ENCODE results near the gene TRMT2A. TPM values are rescaled to one million over a fixed set of nuclear protein-coding genes. Genes with fewer than 3 reads are reported as not detected.
A peak's percentile ranks its signal among the peaks of the same experiment; 100 is the strongest.

The TRMT2A gene
- polyA plus RNA-seq, 1 of the 3 experiments (the other 2 are of a cell fraction), result 54.6 TPM

DNA sequence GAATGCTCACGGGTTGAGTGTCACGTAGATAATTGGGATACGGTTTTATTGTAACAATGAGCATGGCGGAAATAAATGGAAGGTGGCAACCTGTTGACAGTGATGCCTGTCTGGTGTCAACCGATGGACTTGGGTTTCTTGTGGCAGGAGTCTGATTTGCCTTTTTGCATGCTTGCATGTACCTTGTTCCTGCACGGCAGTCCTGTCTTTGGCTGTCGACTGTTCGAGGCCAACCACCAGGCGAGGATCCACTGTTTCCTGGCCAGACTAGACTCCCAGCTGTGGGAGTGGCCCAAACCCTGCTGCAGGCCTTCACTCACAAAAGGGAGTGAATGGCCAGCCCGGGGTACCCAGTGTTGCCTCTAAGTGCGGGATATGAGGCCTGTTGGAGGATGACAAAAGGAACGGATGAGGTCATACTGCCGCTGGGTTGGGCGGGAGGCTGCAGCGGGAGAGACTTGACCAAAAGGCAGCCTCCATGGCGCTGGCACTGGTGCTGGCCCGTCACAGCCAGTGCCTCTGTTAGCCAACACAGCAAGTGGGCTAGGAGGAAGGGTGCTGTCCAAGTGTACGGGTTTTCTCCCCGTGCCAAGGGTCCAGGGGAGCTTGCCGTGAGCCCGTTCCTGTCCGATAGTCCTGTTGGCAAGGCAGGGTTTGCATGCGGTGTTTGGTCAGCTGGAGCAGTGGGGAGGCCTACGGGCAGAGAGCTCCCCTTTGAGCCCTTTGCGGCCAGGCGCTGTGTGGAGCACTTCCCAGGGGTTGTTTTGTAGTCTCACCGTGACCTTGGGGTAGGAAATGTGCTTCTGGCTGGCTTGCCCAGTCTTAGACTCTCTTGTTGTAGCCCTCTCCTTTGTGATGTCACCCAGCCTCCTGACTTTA lies 36.0 kb downstream of the TRMT2A start:
- Histone ChIP-seq H4K20me1 (ENCODE audit: insufficient read depth) (peaks cover 43% of the 10 kb centered on the region), H3K4me3 (ENCODE audit: low read depth in 2 of 2, low read length in 1 of 2) (peak overlapping the region; percentile 68 to 83), H3K9ac (peak overlapping the region; percentile 98), H3K27ac (ENCODE audit: low read depth in 2 of 2, low read length in 1 of 2) (peak overlapping the region; percentile 75 to 81), H3K9me3 (no peaks in the 10 kb centered on the region), H3K4me1 (ENCODE audit: control insufficient read depth in 1 of 2, insufficient read depth in 2 of 2, low read depth in 1 of 2, low read length in 1 of 2) (peaks cover 7 to 27% of the 10 kb centered on the region in 2 experiments; a peak in 1 of 4 replicates), H3K79me2 (ENCODE audit: insufficient read depth) (peaks cover 58% of the 10 kb centered on the region), H3K4me2 (peak overlapping the region; percentile 83), H3K36me3 (replicated peaks in 1 of 2; ENCODE audit: control insufficient read depth in 1 of 2, insufficient read depth in 2 of 2, low read length in 1 of 2) (peaks cover 7 to 14% of the 10 kb centered on the region in 2 experiments), H3K9me2 (no peaks in the 10 kb centered on the region), H2AFZ (ENCODE audit: low read depth) (no peak overlapping the region), H3K27me3 (ENCODE audit: insufficient read depth) (no peaks in the 10 kb centered on the region), H3F3A (replicated peaks; ENCODE audit: insufficient read depth) (peaks cover 9% of the 10 kb centered on the region)
- 4% methylated on average over 26 of the region's 27 CpGs for WGBS (ENCODE audit: low lambda C conversion rate)
- POLR2A ChIA-PET, result interaction anchor here (0.6 to 1.0 kb wide), 2 partner anchors 35 to 60 kb away, joined by 3 read pairs; partner anchors contain the start of gene TANGO2
- peak; percentile 54 for DNase-seq
- TF ChIP-seq, protein P1, sequence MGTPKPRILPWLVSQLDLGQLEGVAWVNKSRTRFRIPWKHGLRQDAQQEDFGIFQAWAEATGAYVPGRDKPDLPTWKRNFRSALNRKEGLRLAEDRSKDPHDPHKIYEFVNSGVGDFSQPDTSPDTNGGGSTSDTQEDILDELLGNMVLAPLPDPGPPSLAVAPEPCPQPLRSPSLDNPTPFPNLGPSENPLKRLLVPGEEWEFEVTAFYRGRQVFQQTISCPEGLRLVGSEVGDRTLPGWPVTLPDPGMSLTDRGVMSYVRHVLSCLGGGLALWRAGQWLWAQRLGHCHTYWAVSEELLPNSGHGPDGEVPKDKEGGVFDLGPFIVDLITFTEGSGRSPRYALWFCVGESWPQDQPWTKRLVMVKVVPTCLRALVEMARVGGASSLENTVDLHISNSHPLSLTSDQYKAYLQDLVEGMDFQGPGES (IDR thresholded peaks at IDR 0.05; ENCODE audit: low read depth, low read length), result no peak
- TF ChIP-seq MAX (IDR thresholded peaks at IDR 0.05; ENCODE audit: low read depth), result peak; percentile 53
- no peak for TF ChIP-seq CTCF (IDR thresholded peaks at IDR 0.05)
- peak; percentile 62; the same call in 1 of the 2 replicates for TF ChIP-seq MXI1 (IDR thresholded peaks at IDR 0.05; ENCODE audit: low read depth, low read length)
- TF ChIP-seq POLR2AphosphoS5 (IDR thresholded peaks at IDR 0.05; ENCODE audit: low read depth, low read length), result peak; percentile 11; the same call in 1 of the 2 replicates
- CTCF ChIA-PET, result interaction anchor here (1.0 to 1.8 kb wide), 4 partner anchors 15 to 111 kb away, joined by 3 to 5 read pairs (median 4); partner anchors contain the start of gene TANGO2

DNA sequence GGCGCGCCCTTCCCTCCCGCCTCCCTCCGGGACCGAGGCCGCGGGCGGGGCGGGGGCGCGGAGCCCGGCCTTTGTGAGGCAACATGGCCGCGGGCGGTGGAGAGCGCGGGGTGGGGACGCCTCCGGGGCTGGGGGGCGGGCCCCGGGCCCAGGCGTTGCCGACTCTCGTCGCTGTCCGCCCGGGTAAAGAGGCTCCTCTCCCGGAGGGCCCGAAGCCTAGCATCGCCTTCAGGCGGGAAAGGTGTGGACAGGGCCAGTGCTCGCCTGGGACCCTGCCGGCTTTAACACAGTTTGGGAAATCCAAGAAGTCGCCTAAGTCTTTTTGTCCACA lies 36.6 kb downstream of the TRMT2A start:
- peak overlapping the region; percentile 75 to 81 for H3K27ac ChIP-seq (ENCODE audit: low read depth in 2 of 2, low read length in 1 of 2)
- peak overlapping the region; percentile 83 for H3K4me2 ChIP-seq
- peaks cover 7 to 27% of the 10 kb centered on the region in 2 experiments; a peak in 1 of 4 replicates for H3K4me1 ChIP-seq (ENCODE audit: control insufficient read depth in 1 of 2, insufficient read depth in 2 of 2, low read depth in 1 of 2, low read length in 1 of 2)
- peaks cover 37% of the 10 kb centered on the region for H4K20me1 ChIP-seq (ENCODE audit: insufficient read depth)
- H3K9me2 ChIP-seq, result no peaks in the 10 kb centered on the region
- H3K9me3 ChIP-seq, result no peaks in the 10 kb centered on the region
- WGBS (ENCODE audit: low lambda C conversion rate), result 0% methylated on average over 9 of the region's 34 CpGs
- TF ChIP-seq YY1 (IDR thresholded peaks at IDR 0.05; ENCODE audit: low read depth) (peak; percentile 80; the same call in 1 of the 2 replicates), MEF2A (IDR thresholded peaks at IDR 0.05; ENCODE audit: borderline replicate concordance, low read depth) (no peak)
- H2AFZ ChIP-seq (ENCODE audit: low read depth), result no peak overlapping the region
- no peaks in the 10 kb centered on the region for H3K27me3 ChIP-seq (ENCODE audit: insufficient read depth)
- H3K36me3 ChIP-seq (replicated peaks in 1 of 2; ENCODE audit: control insufficient read depth in 1 of 2, insufficient read depth in 2 of 2, low read length in 1 of 2), result peaks cover 1 to 8% of the 10 kb centered on the region in 2 experiments
- DNase-seq, result peak; percentile 90
- peak overlapping the region; percentile 98 for H3K9ac ChIP-seq
- CTCF ChIA-PET, result no interaction called here
- POLR2A ChIA-PET, result interaction anchor here (1.0 to 1.2 kb wide), 2 partner anchors 12 to 35 kb away, joined by 3 to 4 read pairs; partner anchors contain the start of gene RANBP1
- peaks cover 9% of the 10 kb centered on the region for H3F3A ChIP-seq (replicated peaks; ENCODE audit: insufficient read depth)
- peak overlapping the region; percentile 68 to 83 for H3K4me3 ChIP-seq (ENCODE audit: low read depth in 2 of 2, low read length in 1 of 2)
- peaks cover 52% of the 10 kb centered on the region for H3K79me2 ChIP-seq (ENCODE audit: insufficient read depth)

Data from SK-N-SH (cell line).